Measurements from ENCODE around the gene ATF4. TPM values are rescaled to one million over a fixed set of nuclear protein-coding genes. Genes with fewer than 3 reads are reported as not detected.
A peak's percentile ranks its signal among the peaks of the same experiment; 100 is the strongest.

The ATF4 gene
- total RNA-seq, 2 donors from 2014 or later, result 301 to 320 TPM

- Histone ChIP-seq H3K9me3 (no peaks in the 10 kb centered on the region), H3K27me3 (replicated peaks; ENCODE audit: insufficient read depth) (no peaks in the 10 kb centered on the region), H3K36me3 (peaks cover 3% of the 10 kb centered on the region), H3K27ac (no peak overlapping the region), H3K4me3 (no peak overlapping the region), H3K4me1 (ENCODE audit: control insufficient read depth in 1 of 2, low read depth in 2 of 2) (peaks cover 28 to 74% of the 10 kb centered on the region in 2 donors)
- no peak for TF ChIP-seq CTCF (IDR thresholded peaks at IDR 0.05)
- DNase-seq (ENCODE audit: low spot score) (no peak), ATAC-seq (ENCODE audit: insufficient number of reproducible peaks, low FRiP score, low read depth) (no peak)
Measured at GRCh38 chr22:39530116-39530515, 9.8 kb downstream of the ATF4 start.

- Histone ChIP-seq H3K9me3 (no peaks in the 10 kb centered on the region), H3K27ac (no peak overlapping the region), H3K36me3 (peaks cover 3% of the 10 kb centered on the region), H3K27me3 (replicated peaks; ENCODE audit: insufficient read depth) (no peaks in the 10 kb centered on the region), H3K4me1 (ENCODE audit: control insufficient read depth in 1 of 2, low read depth in 2 of 2) (peaks cover 28 to 67% of the 10 kb centered on the region in 2 donors), H3K4me3 (no peak overlapping the region)
- DNase-seq (ENCODE audit: low spot score) (no peak), ATAC-seq (ENCODE audit: insufficient number of reproducible peaks, low FRiP score, low read depth) (no peak)
- TF ChIP-seq CTCF (IDR thresholded peaks at IDR 0.05), result no peak
Measured at GRCh38 chr22:39530692-39531331, 10.4 kb downstream of the ATF4 start.

- H3K27me3 ChIP-seq (replicated peaks; ENCODE audit: insufficient read depth), result no peaks in the 10 kb centered on the region
- no peaks in the 10 kb centered on the region for H3K9me3 ChIP-seq
- peak; percentile 89 for ATAC-seq (ENCODE audit: insufficient number of reproducible peaks, low FRiP score, low read depth)
- H3K36me3 ChIP-seq, result peaks cover 3% of the 10 kb centered on the region
- peak within 1 kb of the TSS; percentile 80 to 85 for H3K27ac ChIP-seq
- H3K4me3 ChIP-seq, result peak within 1 kb of the TSS; percentile 81
- TF ChIP-seq CTCF (IDR thresholded peaks at IDR 0.05), result no peak
- H3K4me1 ChIP-seq (ENCODE audit: control insufficient read depth in 1 of 2, low read depth in 2 of 2), result peaks cover 28 to 54% of the 10 kb centered on the region in 2 donors
- DNase-seq (ENCODE audit: low spot score), result peak; percentile 97
Measured at GRCh38 chr22:39532215-39533073, 12.1 kb downstream of the ATF4 start, which contains the start of gene RPS19BP1. Gene RPS19BP1, minus strand, starts transcription at chr22:39532748. Its CDS starts 10 bp downstream, at chr22:39532738.

- Histone ChIP-seq H3K4me1 (ENCODE audit: control insufficient read depth in 1 of 2, low read depth in 2 of 2) (peaks cover 21 to 37% of the 10 kb centered on the region in 2 donors), H3K27ac (no peak overlapping the region), H3K9me3 (no peaks in the 10 kb centered on the region), H3K27me3 (replicated peaks; ENCODE audit: insufficient read depth) (no peaks in the 10 kb centered on the region), H3K36me3 (peaks cover 3% of the 10 kb centered on the region), H3K4me3 (no peak overlapping the region)
- no peak for TF ChIP-seq CTCF (IDR thresholded peaks at IDR 0.05)
- ATAC-seq (ENCODE audit: insufficient number of reproducible peaks, low FRiP score, low read depth) (no peak), DNase-seq (ENCODE audit: low spot score) (no peak)
Measured at GRCh38 chr22:39534092-39534506, 13.7 kb downstream of the ATF4 start.

Data from thoracic aorta (tissue), 2 donors.